AG08395 (cell line): Measurements from ENCODE around the gene MYO18B.
A peak's percentile ranks its signal among the peaks of the same experiment; 100 is the strongest.

Source experiments
- DNase-seq: peaks from one replicate; pipeline ENCODE4 v3.0.0; 2012; ENCODE audit warnings: mixed read lengths, low spot score

Gene MYO18B

GRCh38 chr22:25750569-25751173 lies 8.7 kb downstream of the MYO18B start:
- DNase-seq: no peak

DNA sequence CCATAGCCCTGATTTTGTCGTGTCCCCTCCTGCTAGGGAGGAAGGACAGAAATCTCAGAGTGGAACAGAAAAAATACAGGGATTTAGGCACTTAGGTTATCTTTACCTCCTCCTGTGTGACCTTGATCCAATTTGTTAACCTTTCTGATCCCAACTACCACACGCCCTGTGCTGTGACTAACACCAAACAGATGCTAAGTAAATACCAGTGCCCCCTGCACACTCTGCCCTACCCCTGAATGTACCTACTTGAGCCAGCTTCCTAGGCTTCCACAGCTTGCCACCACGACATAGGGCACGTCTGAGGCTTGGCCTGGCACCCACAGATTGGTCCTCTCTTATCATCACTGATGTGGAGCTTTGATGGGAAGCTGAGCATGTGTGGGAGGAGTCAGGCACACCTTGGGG lies 9.2 kb downstream of the MYO18B start:
- no peak for DNase-seq

DNA sequence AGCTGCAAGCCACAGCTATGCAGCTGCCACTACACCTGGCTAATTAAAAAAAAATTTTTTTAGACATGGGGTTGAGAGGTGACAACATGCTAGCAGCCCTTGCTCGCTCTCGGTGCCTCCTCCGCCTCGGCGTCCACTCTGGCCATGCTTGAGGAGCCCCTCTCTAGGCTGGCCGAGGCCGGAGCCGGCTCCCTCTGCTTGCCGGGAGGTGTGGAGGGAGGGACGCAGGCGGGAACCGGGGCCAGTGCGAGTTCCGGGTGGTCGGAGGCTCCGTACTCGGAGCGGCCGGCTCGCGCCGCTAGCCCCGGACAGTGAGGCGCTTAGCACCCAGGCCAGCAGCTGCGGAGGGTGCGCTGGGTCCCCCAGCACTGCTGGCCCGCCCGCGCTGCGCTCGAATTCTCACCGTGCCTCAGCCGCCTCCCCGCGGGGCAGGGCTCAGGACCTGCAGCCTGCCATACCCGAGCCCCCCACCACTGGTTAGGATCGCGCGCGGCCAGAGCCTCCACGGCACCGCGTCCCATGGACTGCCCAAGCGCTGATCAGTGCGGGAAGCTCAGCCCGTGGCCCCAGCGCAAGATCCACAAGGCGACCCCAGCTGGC lies 10.7 kb downstream of the MYO18B start:
- no peak for DNase-seq

DNA sequence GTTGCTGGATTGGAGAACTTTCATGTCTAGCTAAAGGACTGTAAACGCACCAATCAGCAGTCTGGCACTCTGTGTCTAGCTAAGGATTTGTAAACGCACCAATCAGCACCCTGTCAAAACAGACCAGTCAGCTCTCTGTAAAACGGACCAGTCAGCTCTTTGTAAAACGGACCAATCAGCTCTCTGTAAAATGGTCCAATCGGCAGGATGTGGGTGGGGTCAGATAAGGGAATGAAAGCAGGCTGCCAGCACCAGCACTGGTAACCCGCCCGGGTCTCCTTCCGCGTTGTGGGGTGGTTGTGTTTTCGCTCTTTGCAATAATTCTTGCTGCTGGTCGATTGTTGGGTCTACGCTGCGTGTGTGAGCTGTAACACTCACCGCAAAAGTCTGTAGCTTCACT lies 11.3 kb downstream of the MYO18B start:
- DNase-seq: no peak

DNA sequence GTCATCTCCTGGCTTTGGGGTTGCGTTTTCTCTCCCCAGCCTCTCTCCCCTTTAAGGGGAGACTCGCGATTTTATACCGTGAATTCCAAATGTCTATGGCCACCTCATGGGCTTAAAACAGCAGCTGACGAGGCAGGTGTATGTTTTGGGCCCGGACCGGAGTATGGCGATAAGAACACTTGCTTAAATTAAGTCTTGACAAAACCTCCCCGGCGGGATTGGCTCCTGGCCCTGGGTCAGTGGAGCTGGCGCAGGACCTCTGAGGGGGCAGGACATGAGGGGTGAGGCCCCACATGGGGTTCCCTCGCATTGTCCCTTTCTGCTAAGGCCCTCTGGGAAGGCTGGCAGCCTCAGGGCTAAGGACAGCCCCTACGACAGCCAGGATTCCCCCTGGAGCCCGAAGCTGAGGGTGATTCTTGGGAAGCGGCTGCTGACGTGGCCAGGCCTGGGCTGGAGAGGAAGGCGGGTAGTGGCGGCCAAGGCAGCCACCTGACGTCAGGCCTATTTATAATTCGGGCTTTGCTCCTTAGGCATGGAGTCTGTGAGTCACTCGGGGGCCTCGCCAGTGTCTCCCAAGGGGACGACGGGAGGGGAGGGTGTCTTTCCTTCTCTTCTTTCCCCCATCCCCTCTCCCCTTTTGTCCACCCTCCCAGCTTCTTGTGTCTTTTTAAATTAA lies 12.7 kb downstream of the MYO18B start:
- peak; percentile 67 for DNase-seq

GRCh38 chr22:25757686-25758085 lies 15.7 kb downstream of the MYO18B start:
- DNase-seq: no peak

- no peak for DNase-seq
Observed at GRCh38 chr22:25758316-25758715, 16.3 kb downstream of the MYO18B start.

DNA sequence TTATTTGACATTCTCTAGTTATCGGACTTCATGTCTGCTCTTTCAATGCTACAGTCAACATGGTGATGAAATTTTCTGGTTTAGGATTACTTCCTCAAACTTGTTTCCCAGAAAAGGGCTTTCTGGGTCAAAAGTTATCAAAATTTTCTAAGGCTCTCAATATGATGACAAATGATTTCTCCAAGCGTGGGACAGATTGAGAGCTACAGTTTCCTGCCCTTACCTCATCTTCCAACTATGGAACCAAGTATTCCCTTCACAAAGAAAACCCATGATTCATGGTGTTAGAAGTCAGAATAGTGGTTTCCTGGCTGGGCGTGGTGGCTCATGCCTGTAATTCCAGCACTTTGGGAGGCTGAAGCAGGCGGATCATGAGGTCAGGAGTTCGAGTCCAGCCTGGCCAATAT lies 17.8 kb downstream of the MYO18B start:
- DNase-seq: peak; percentile 88

DNA sequence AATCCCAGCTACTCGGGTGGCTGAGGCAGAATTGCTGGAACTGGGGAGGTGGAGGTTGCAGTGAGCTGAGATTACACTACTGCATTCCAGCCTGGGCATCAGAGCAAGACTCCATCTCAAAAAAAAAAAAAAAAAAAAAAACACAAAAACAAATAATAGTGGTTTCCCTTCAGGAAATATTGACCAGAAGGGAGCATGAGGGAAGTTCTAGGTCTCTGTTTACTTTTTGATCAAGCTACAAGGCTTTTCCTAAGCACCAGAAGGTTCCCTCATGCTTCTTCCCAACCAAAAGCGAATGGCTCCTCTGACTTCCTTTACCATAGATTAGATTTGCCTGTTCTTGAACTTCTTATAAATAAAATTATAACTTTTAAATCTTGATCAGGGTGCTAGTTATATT lies 18.3 kb downstream of the MYO18B start:
- DNase-seq: no peak

DNA sequence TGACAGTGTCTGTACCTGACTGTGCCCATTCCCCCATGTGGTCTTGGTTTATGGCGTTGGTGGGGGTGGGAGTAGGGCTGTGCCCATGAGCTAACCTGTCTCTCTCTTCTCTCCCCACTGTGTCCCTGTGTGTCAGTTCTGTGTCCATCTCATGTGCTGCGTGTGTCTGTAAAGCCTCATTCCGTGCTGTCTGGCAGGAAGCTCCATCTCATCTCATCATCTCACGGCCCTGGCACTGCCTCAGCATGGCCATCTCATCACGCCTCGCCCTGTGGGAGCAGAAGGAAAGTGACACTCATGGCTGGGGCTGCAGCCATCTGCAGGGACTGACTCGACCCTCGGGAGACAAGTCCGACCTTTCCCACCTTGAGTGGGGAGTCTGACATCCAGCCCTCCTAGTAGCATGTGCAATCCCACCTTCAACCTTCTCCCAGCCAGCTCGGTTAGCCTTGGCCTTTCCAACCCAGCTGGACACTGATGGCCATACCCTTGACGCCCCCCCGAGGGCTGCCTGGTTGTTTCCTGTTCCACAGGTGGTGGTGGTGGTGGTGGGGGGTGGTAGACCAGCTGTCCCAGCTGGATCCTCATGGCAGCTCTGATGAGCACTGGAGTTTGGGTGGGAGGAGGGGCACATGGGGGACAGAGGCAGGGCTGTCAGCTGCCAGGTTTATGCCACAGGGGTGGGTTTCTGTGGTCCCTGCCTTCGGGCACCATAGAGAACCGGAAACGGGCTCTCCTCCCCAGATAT lies 19.0 kb downstream of the MYO18B start:
- no peak for DNase-seq

DNA sequence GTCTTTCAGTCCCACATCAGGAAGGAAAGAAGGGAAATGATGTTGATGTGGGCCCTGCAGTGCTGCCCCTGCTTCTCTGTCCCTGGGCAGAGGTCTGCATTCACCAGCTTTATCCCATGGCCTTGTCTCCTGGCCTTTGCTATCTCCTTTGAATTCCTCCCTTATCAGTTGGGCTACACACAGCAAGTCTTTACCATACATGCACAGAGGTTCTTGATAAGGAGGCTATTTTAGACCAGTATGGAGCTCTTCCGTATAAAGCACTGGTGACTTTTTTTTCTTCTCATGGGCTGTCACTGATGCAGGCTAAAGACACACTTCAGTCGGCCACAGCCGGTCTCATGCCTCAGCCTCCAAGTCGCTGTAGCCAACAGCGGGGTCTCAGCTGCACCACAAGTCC lies 20.2 kb downstream of the MYO18B start:
- no peak for DNase-seq

DNA sequence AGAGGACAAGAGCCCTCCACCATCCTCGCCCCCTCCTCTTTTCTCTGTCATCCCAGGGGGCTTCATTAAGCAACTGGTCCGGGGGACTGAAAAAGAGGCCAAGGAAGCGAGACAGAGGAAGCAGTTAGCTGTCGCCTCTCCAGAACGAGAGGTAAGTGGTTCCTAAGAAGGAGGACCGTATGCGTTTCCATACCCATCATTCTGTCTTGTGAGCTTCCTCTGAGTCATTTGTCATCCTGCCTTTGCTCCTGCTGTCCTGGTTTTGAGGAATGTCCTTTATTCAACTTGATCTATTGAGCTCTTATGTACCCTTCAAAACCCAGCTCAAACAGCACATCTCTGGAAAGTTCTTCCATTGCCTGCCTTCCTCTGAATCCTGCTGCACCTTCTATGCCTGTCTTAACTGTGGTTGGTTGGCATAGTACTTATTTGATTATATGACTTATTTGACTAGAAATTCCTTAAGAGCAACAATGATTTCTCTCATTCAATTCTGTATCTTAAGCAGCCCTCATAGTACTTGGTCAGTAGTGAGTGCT lies 21.3 kb downstream of the MYO18B start:
- no peak for DNase-seq

DNA sequence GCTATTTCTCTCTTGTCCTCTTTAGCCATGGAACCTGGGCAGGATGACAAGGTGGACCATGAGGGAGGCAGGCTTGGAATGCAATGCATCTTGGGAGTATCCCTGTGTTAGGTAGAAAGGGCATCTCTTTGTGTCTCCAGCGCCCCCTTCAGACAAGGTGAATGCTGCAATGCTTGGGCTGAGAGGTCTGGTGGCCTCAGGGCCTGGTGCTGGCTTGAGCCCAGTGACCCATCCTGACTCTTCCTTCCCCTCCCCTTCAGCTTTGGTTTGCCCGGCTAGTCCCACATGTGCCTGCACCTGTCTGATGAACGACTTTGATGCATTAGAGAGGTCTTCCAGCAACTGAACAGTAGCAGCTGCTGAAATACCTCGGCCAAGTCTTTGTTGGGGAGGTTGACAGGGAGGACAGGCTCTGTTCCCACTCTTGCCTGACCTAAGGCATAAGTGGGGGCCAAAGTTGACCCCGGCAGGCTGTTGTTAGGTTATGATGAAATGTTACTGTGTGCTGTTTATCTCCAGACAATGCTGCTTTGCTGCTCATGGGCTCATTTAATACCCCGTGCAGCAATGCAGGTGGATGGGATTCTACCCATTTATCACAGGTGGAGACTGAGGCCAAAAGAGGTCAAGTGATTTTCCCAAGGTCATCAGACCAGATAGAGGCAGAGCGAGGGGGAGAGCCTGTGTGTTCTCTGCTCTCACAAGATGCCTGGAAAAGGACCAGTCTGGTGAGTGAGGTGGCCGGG lies 22.5 kb downstream of the MYO18B start:
- DNase-seq: no peak

GRCh38 chr22:25765016-25765367 lies 23.0 kb downstream of the MYO18B start:
- no peak for DNase-seq

GRCh38 chr22:25765801-25766200 lies 23.8 kb downstream of the MYO18B start:
- DNase-seq: no peak

DNA sequence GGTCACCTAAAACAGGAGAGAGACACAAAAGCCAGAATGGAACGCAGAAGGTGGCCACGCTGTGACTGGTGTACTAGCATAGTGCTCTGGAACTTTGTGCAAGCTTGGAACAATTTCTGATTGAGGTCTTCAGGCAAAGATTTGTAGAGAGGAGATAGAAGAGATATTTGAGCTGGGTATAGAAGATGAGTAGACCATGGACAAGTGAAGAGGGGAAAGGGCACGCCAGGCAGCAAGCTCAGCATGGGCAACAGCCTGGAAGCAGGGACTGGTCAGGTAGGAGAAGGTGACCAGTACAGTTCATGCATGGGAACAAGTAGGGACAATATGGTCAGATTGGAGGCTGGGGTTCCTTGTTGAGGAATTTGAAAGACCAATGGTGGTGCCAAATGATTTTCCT lies 24.4 kb downstream of the MYO18B start:
- no peak for DNase-seq

DNA sequence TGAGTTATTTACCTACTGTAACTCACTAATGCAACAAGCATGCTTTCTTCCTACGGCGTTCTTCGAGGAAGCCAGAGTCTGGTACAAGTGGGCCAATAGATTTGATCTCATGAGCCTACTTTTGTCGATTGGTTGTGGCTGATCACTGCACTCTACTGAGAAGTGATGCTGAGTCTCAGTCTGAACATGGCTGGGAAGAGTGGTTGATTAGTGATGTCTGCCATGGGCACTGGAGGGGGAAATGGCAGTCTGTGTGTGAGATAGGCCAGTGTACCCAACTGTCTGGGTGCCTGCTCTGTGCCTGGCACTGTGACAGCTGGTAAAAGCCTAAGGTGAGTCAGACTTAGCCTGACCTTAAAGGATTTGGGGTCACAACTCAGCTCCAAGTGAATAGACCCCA lies 28.3 kb downstream of the MYO18B start:
- no peak for DNase-seq

DNA sequence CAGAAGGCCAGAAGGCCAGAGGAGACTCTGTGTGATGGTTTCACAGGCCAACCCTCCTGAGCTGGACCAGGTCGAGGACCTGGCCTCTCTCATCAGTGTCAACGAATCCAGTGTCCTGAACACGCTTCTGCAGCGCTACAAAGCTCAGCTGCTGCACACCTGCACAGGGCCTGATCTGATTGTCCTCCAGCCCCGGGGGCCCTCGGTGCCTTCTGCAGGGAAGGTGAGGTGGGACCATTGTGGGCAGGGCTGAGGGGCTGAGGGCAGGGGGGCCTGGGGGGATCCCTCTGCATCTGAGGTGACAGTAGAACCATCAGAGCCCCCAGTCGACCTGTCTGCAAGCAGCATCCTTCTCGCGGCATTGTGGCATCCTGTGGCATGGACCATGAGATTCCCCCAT lies 30.3 kb downstream of the MYO18B start:
- no peak for DNase-seq

GRCh38 chr22:25774575-25775026 lies 32.6 kb downstream of the MYO18B start:
- DNase-seq: no peak

- no peak for DNase-seq
Observed at GRCh38 chr22:25775531-25775930, 33.5 kb downstream of the MYO18B start.

- no peak for DNase-seq
Observed at GRCh38 chr22:25777411-25777810, 35.4 kb downstream of the MYO18B start.

DNA sequence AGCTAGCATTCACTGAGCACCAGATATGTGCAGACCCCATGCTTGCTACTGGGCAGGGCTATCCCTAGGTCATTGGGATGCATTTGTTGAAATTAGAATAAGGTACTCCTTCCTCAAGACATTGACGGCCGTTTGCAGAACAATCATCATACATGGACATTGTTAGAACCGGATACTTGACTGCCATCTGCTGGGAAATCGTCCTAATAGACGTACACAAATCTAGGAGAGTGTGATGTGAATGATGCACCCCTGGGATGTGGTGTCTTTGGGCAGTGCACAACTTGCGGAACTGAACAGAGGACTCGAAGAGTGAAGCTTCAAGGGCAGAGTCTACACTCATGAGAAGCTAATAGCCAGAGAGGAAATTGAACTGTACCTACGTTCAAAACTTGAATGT lies 35.9 kb downstream of the MYO18B start:
- peak; percentile 69 for DNase-seq
